HL-60 (cell line): ENCODE measurements around the gene TBX18.

ENCODE experiments used
- DNase-seq, 2 experiments: peaks; one replicate each; pipeline ENCODE4 v3.0.0-alpha.2; 2010 to 2020; ENCODE audit warnings: low read depth in 1 of 2, low spot score in 1 of 2
- H3K27ac ChIP-seq: fragments of 250-450 bp; sonication (Bioruptor Pico); replicated peaks from 2 replicates; pipeline ENCODE4 v1.5.1; 2020; ENCODE audit warnings: mild to moderate bottlenecking, moderate library complexity
- H3K27me3 ChIP-seq: fragments of 250-450 bp; sonication (Bioruptor Pico); 2 replicates; pipeline ENCODE4 v1.5.1; 2021; ENCODE audit warnings: mild to moderate bottlenecking, moderate library complexity; ENCODE audit not compliant: insufficient read depth, poor library complexity, severe bottlenecking
- H3K4me3 ChIP-seq: replicated peaks from 2 replicates; pipeline ENCODE4 v1.5.1; 2011; ENCODE audit warnings: mild to moderate bottlenecking, control low read depth, low read length; ENCODE audit not compliant: insufficient read depth
- GABPA ChIP-seq: IDR thresholded peaks from 2 replicates; pipeline ENCODE4 v1.6.1; 2012; ENCODE audit warnings: low read depth
- POLR2AphosphoS5 ChIP-seq: IDR thresholded peaks from 2 replicates; pipeline ENCODE4 v1.6.1; 2012; ENCODE audit warnings: low read depth
- REST ChIP-seq: IDR thresholded peaks from 2 replicates; pipeline ENCODE4 v1.6.1; 2012; ENCODE audit warnings: low read depth; ENCODE audit not compliant: insufficient replicate concordance
- SPI1 ChIP-seq: IDR thresholded peaks from 2 replicates; pipeline ENCODE4 v1.6.1; 2012; ENCODE audit warnings: low read depth, mild to moderate bottlenecking, borderline replicate concordance
- TF ChIP-seq, protein P1 (sequence below): IDR thresholded peaks from one replicate; pipeline ENCODE4 v1.5.1; 2011; ENCODE audit warnings: low read length, control low read depth, inconsistent platforms; ENCODE audit not compliant: insufficient read depth

The TBX18 gene

GRCh38 chr6:84685983-84686584, 78.3 kb downstream of the TBX18 start:
- TF ChIP-seq SPI1 (no peak; the same call in 1 of the 2 replicates), POLR2AphosphoS5 (no peak)
- TF ChIP-seq, protein P1, sequence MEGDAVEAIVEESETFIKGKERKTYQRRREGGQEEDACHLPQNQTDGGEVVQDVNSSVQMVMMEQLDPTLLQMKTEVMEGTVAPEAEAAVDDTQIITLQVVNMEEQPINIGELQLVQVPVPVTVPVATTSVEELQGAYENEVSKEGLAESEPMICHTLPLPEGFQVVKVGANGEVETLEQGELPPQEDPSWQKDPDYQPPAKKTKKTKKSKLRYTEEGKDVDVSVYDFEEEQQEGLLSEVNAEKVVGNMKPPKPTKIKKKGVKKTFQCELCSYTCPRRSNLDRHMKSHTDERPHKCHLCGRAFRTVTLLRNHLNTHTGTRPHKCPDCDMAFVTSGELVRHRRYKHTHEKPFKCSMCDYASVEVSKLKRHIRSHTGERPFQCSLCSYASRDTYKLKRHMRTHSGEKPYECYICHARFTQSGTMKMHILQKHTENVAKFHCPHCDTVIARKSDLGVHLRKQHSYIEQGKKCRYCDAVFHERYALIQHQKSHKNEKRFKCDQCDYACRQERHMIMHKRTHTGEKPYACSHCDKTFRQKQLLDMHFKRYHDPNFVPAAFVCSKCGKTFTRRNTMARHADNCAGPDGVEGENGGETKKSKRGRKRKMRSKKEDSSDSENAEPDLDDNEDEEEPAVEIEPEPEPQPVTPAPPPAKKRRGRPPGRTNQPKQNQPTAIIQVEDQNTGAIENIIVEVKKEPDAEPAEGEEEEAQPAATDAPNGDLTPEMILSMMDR, result peak; percentile 34
- Histone ChIP-seq H3K4me3 (no peak overlapping the region), H3K27me3 (no peaks in the 10 kb centered on the region), H3K27ac (no peak overlapping the region)
- DNase-seq, result peak in 1 of 2 experiments; percentile 40

GRCh38 chr6:84681693-84682326, 82.6 kb downstream of the TBX18 start:
- Histone ChIP-seq H3K27me3 (no peaks in the 10 kb centered on the region), H3K4me3 (no peak overlapping the region), H3K27ac (no peak overlapping the region)
- DNase-seq, result no peak
- TF ChIP-seq, protein P1, result no peak
- TF ChIP-seq GABPA, result no peak
- TF ChIP-seq SPI1, result no peak
- TF ChIP-seq POLR2AphosphoS5, result no peak
- no peak for TF ChIP-seq REST

DNA sequence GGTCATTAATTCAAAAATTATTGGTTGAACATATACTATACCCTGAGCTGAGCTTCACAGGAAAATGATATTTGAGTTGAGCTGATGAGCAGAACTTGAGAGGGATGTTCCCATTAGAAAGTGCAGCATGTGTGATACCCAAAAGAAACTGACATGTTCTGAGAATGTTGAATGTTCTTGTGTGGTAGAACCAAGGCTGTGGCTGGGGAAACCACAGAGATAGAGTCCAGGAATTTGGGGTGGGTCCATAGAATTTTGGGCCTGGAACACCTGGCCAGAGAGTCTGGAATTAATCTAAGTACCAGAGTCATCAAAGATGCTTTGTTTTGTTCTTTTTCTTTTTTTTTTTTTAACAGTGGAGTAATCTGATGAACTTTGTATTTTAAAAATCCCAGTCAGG, 88.7 kb downstream of the TBX18 start:
- no peak for TF ChIP-seq REST
- no peak for TF ChIP-seq POLR2AphosphoS5
- TF ChIP-seq, protein P1, result no peak
- TF ChIP-seq SPI1, result no peak
- TF ChIP-seq GABPA, result no peak
- DNase-seq, result no peak
- Histone ChIP-seq H3K4me3 (no peak overlapping the region), H3K27me3 (no peaks in the 10 kb centered on the region), H3K27ac (no peak overlapping the region)
